ENCODE measurements around the gene ERBB2. TPM values are rescaled to one million over a fixed set of nuclear protein-coding genes. Genes with fewer than 3 reads are reported as not detected.

The ERBB2 gene
- 57.0 and 69.2 TPM in 2 replicates for total RNA-seq

GRCh38 chr17:39699818-39700147, at the start of gene ERBB2:
Gene ERBB2, plus strand, starts transcription at chr17:39700064. Its CDS starts 175 bp downstream, at chr17:39700239.

DNA sequence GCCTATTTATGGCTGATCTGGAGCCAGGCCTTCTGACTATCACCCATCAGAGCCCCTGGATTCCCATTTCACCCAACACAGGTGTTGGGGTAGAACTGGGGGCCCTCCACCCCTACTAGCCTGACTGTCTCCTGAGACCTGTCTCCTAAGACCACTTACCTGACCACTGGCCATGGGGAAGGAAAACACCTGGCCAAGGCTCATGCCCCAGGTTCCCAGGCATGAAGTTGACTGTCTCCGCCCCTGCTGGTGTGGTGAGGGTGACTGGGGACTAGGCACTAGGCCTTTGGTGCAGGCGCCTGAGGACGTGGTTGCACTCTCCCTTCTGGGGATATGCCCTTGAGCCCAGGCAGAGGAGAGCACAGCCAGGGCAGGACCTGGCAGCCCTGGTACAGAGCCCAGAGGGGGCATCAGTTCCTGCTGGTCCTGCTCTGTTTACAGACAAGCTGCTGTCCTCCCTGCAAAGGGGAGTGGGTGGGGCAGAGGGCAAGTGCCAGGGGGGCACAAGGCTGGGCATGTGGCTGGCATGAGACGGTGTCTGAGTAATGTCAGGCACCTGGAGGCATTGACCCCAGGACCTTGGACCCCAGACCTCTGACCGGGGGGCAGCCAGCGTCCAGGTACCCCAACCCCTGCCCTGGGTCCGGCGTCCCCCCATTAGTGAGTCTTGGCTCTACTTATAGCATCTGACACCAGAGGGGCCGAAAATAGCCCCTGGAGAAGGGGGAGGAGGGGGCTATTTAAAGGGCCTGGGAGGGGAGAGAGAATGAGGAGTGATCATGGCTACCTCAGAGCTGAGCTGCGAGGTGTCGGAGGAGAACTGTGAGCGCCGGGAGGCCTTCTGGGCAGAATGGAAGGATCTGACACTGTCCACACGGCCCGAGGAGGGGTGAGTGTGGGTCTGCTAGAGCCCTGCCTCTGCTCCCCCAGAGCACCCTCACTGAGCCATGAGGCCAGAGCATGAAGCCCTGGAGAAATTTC, 35.0 kb upstream of the ERBB2 start, which contains the start of gene TCAP:
TSS of gene TCAP (plus strand) at position 769 of the 981 bp plus-strand sequence. CDS start at position 780, 11 bp downstream.

GRCh38 chr17:39667945-39668924, 31.6 kb upstream of the ERBB2 start, which contains the start of gene PNMT:
Gene PNMT, plus strand, starts transcription at chr17:39668453. Its CDS starts 23 bp downstream, at chr17:39668476.

GRCh38 chr17:39687546-39688474, 12.1 kb upstream of the ERBB2 start, which contains the start of gene PGAP3:
Gene PGAP3, minus strand, starts transcription at chr17:39688057. Its CDS starts 43 bp downstream, at chr17:39688014.

GRCh38 chr17:39730095-39730921, 30.4 kb downstream of the ERBB2 start, which contains the start of gene MIEN1:
Gene MIEN1, minus strand, starts transcription at chr17:39730532. Its CDS starts 37 bp downstream, at chr17:39730495.

GRCh38 chr17:39737760-39738567, 38.1 kb downstream of the ERBB2 start, which contains the start of gene GRB7:
Gene GRB7, plus strand, starts transcription at chr17:39737938. Its CDS starts 4,364 bp downstream, at chr17:39742302.

Other genes starting within 250 kb of the ERBB2 start
- gene MED1, start 248.8 kb upstream of the ERBB2 start, total RNA-seq, result 20.0 and 22.4 TPM in 2 replicates
- gene CDK12, start 238.6 kb upstream of the ERBB2 start, total RNA-seq, result 20.0 and 27.1 TPM in 2 replicates
- not detected in 2 replicates for gene NEUROD2, start 92.1 kb upstream of the ERBB2 start, total RNA-seq
- gene PPP1R1B, start 73.1 kb upstream of the ERBB2 start, total RNA-seq, result 1.3 and 2.5 TPM in 2 replicates
- gene STARD3, start 62.9 kb upstream of the ERBB2 start, total RNA-seq, result 23.3 and 40.3 TPM in 2 replicates
- gene TCAP, start 34.7 kb upstream of the ERBB2 start, total RNA-seq, result 0.05 and 0.14 TPM in 2 replicates
- gene PNMT, start 31.6 kb upstream of the ERBB2 start, total RNA-seq, result not detected in 2 replicates
- 8.0 and 9.7 TPM in 2 replicates for gene PGAP3, start 12.0 kb upstream of the ERBB2 start, total RNA-seq
- gene MIEN1, start 30.5 kb downstream of the ERBB2 start, total RNA-seq, result 61.4 and 102 TPM in 2 replicates
- 16.4 and 26.3 TPM in 2 replicates for gene GRB7, start 37.9 kb downstream of the ERBB2 start, total RNA-seq
- gene IKZF3, start 164.2 kb downstream of the ERBB2 start, total RNA-seq, result 0.21 TPM in 1 of 2 replicates, not detected in the other
- 0.05 TPM in 1 of 2 replicates, not detected in the other for gene ZPBP2, start 168.1 kb downstream of the ERBB2 start, total RNA-seq
- 1.6 and 1.8 TPM in 2 replicates for gene GSDMB, start 218.6 kb downstream of the ERBB2 start, total RNA-seq
- gene ORMDL3, start 227.5 kb downstream of the ERBB2 start, total RNA-seq, result 30.8 and 33.1 TPM in 2 replicates
- gene LRRC3C, start 227.7 kb downstream of the ERBB2 start, total RNA-seq, result not detected in 2 replicates